HAP-1 (cell line): Measurements from ENCODE around the gene ARL14.

Source experiments
- DNase-seq, 2 experiments: peaks; one replicate each; pipeline ENCODE4 v3.0.0-alpha.2; 2016 to 2020; ENCODE audit warnings: low spot score in 2 of 2
- H3K27me3 ChIP-seq: fragments of 250-450 bp; sonication (Bioruptor Pico); 2 replicates; pipeline ENCODE4 v1.5.1; 2020; ENCODE audit warnings: low read depth, mild to moderate bottlenecking, moderate library complexity
- H3K36me3 ChIP-seq: fragments of 250-450 bp; sonication (Bioruptor Pico); replicated peaks from 2 replicates; pipeline ENCODE4 v1.5.1; 2020; ENCODE audit warnings: mild to moderate bottlenecking
- H3K4me1 ChIP-seq: fragments of 250-450 bp; sonication (Bioruptor Pico); 2 replicates; pipeline ENCODE4 v1.5.1; 2020; ENCODE audit warnings: mild to moderate bottlenecking
- H3K4me3 ChIP-seq: fragments of 250-450 bp; sonication (Bioruptor Pico); 2 replicates; pipeline ENCODE4 v1.5.1; 2020; ENCODE audit warnings: mild to moderate bottlenecking, moderate library complexity
- H3K9me3 ChIP-seq: fragments of 250-450 bp; sonication (Bioruptor Pico); 2 replicates; pipeline ENCODE4 v1.5.1; 2020; ENCODE audit warnings: mild to moderate bottlenecking, moderate library complexity
- in situ Hi-C: fragments of 300-500 bp; cut with MboI; formaldehyde crosslinking; loops from 3 replicates; pipeline ENCODE4 v1.14.3; 2020; ENCODE audit warnings: low sequenced_read_pairs, inconsistent platforms, mixed read lengths

The ARL14 gene

DNA sequence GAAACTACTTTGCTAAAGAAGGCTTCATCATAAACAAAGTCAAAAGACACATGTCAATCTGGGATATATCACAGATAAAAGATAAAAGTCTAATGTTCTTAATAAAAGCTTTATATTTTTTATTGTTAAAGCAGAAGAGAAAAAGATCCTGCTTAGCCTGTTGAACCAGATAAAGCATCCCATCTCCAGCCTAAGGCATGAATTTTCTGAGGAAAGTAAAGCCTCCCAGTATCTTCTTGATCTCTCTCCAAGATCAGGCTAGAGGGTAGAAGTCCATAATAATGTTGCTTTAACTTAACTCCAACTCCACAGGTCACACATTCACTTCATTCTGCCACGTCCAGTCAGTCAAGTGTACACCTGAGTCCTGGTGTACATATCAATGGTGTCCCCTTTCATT is 14.2 kb downstream of the ARL14 start:
- H3K4me1 ChIP-seq = no peaks in the 10 kb centered on the region
- no peaks in the 10 kb centered on the region for H3K27me3 ChIP-seq
- DNase-seq = no peak
- H3K36me3 ChIP-seq = no peaks in the 10 kb centered on the region
- in situ Hi-C loops = loop anchor here (10.0 kb wide), 1 partner anchor 244 kb away; no protein-coding TSS in a partner anchor
- H3K9me3 ChIP-seq = no peaks in the 10 kb centered on the region
- H3K4me3 ChIP-seq = no peak overlapping the region

DNA sequence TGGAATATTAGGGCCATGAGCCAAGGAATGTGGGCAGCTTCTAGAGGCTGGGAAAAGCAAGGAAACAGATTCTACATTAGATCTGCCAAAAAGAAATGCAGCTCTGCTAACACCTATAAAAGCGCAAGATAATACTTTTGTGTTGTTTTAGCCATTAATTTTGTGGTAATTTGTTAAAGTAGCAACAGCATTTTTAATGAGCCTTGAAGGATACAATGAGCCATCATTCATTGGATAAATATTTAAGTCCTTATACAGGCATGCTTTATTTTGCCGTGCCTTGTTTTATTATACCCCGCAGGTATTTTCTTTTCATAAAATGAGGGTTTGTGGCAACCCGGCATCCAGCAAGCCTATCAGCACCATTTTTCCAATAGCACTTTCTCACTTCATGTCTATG is 15.0 kb downstream of the ARL14 start:
- H3K9me3 ChIP-seq = no peaks in the 10 kb centered on the region
- no peaks in the 10 kb centered on the region for H3K36me3 ChIP-seq
- no peak for DNase-seq
- H3K4me3 ChIP-seq = no peak overlapping the region
- no peaks in the 10 kb centered on the region for H3K4me1 ChIP-seq
- in situ Hi-C loops = loop anchor here (10.0 kb wide), 1 partner anchor 243 kb away; no protein-coding TSS in a partner anchor
- no peaks in the 10 kb centered on the region for H3K27me3 ChIP-seq

DNA sequence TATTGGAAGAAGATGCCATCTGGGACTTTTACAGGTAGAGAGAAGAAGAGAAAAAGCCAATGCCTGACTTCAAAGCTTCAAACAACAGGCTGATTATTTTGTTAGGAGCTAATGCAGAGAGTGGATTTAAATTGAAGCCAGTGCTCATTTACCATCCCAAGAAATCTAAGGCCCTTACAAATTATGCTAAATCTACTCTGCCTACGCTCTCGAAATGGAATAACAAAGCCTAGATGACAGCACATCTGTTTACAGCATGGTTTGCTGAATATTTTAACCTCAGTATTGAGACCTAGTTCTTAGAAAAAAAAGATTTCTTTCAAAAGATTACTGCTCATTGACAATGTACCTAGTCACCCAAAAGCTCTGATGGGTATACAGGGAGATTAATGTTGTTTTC is 16.2 kb downstream of the ARL14 start:
- peak in 1 of 2 experiments; percentile 48 for DNase-seq
- in situ Hi-C loops = loop anchor here (10.0 kb wide), 1 partner anchor 242 kb away; no protein-coding TSS in a partner anchor
- no peaks in the 10 kb centered on the region for H3K36me3 ChIP-seq
- H3K27me3 ChIP-seq = no peaks in the 10 kb centered on the region
- no peaks in the 10 kb centered on the region for H3K9me3 ChIP-seq
- H3K4me3 ChIP-seq = no peak overlapping the region
- no peaks in the 10 kb centered on the region for H3K4me1 ChIP-seq

DNA sequence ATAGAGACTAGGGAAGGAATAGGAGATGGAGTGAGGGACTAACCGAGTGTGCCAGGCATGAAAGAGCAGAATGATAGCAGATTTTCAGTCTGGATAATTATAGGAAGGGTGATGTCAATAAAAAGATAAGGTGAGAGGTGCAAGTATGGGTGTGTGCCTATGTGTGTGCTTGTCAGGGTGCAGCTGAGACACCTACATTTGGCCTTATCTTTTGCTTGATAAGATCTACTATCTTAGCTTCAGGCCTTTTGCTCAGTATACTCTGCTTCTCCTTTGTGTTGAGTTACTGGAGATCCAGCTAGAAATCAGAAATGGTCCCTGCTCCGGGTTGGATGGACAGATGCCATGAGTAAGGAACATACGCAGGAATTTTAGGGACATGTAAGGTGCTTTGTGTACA is 17.4 kb downstream of the ARL14 start:
- no peaks in the 10 kb centered on the region for H3K9me3 ChIP-seq
- no peaks in the 10 kb centered on the region for H3K4me1 ChIP-seq
- no peaks in the 10 kb centered on the region for H3K27me3 ChIP-seq
- no peak overlapping the region for H3K4me3 ChIP-seq
- no peaks in the 10 kb centered on the region for H3K36me3 ChIP-seq
- DNase-seq = no peak
- in situ Hi-C loops = loop anchor here (10.0 kb wide), 1 partner anchor 240 kb away; no protein-coding TSS in a partner anchor

DNA sequence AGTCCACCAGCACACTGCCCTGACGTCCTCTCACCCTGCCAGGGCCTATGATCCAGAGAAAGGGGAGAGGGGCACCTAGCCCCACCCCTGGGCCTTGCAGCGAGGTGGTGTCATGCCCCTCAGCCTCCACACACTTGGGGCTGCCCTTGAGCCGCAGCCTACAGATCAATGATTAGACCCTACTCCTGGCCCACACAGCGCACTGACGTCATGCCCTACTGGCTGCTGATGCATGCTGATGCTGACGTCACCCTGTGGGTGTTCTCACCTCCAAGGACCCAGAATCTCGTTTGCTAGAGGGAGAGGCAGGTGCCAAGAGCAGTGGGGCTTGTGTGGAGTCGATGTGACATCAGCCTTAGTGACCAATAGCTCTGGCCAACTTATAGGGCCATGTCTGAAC is 18.0 kb downstream of the ARL14 start:
- DNase-seq = no peak
- in situ Hi-C loops = loop anchor here (10.0 kb wide), 1 partner anchor 240 kb away; no protein-coding TSS in a partner anchor
- no peaks in the 10 kb centered on the region for H3K4me1 ChIP-seq
- no peak overlapping the region for H3K4me3 ChIP-seq
- no peaks in the 10 kb centered on the region for H3K27me3 ChIP-seq
- H3K36me3 ChIP-seq = no peaks in the 10 kb centered on the region
- no peaks in the 10 kb centered on the region for H3K9me3 ChIP-seq

DNA sequence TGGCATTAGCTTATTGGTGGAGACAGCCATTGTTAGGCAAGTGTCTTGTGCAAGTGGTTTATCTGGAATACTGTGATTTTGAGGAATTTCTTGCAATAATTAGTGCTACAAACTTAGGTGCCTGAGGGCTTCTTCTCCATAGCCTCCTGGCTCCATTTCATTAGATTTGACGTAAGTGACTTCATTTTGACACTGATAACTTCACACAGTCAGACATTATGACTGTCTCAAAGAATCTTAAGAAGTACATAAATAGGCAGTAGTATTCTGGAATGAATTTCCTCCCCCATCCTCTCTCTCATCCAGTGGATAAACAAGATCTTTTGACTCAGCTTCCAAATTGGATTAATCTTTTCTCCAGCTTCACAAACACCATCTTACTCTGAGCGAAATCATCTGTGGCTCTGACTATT is 19.0 kb downstream of the ARL14 start:
- no peak for DNase-seq
- Histone ChIP-seq H3K4me3 (no peak overlapping the region), H3K4me1 (no peaks in the 10 kb centered on the region), H3K27me3 (no peaks in the 10 kb centered on the region), H3K9me3 (no peaks in the 10 kb centered on the region), H3K36me3 (no peaks in the 10 kb centered on the region)
- in situ Hi-C loops = loop anchor here (10.0 kb wide), 1 partner anchor 239 kb away; no protein-coding TSS in a partner anchor

DNA sequence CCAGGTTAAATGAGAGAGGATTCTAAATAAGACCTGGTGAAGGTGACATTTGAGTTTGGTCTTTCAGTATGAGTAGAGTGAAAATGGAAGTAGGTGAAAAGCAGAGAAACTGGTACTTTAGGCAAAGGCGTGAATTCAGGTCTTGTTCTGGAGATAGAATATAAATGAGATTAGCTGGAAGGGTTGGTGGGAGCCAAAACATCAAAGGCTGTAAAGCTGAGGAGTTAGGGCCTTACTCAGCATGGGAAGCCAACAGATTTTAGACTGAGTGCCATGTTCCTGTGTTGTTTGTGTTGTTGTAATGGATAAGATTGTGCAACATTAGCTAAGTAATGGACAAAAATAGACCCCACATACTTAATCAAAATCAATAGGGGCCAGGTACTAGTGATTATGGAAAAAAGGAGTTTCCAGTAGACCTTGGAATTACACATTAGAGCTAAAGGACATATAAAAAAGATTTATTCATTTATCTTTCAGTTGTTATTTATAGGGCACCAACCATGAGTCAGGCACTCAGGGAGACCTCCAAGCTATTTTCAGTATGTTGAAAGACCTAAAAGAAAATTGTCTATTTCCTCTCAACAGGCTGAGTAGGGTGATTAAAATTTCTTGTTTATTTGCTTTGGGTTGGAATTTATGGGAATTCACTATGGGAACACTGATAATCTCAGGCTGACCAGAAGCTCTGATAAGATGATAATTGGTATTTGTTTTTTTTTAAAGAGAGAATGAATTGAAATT is 20.8 kb downstream of the ARL14 start:
- H3K36me3 ChIP-seq = no peaks in the 10 kb centered on the region
- DNase-seq = no peak
- no peak overlapping the region for H3K4me3 ChIP-seq
- H3K4me1 ChIP-seq = no peaks in the 10 kb centered on the region
- H3K9me3 ChIP-seq = no peaks in the 10 kb centered on the region
- in situ Hi-C loops = loop anchor here (10.0 kb wide), 1 partner anchor 237 kb away; no protein-coding TSS in a partner anchor
- H3K27me3 ChIP-seq = no peaks in the 10 kb centered on the region

DNA sequence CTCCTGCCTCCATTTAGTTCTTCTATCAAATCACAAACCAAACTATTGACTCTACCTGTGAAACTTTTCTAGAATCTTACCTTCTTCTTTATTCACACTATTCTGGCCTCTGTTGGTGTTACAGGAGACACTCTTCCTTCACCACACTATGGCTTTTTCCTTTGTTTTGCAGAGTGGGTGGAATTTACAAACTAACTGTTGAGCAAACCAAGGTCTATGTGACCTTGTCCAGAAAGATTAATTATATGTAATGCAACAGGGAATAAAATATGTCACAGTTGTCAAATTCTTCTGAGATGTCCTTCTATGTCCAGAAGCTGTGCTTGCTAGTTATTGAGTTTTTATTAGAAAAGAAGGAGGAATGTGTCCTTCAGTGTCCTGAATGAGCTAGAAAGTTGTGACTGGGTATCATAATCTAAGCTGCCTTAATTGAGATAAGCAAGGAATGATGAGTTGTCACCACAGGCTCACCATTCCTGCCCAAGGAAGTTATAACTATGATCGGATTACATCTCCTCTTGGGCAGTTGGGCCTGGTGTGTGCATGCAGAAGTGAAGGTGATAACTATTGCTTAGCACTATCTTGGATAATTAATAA is 21.7 kb downstream of the ARL14 start:
- Histone ChIP-seq H3K27me3 (no peaks in the 10 kb centered on the region), H3K9me3 (no peaks in the 10 kb centered on the region), H3K36me3 (no peaks in the 10 kb centered on the region), H3K4me1 (no peaks in the 10 kb centered on the region), H3K4me3 (no peak overlapping the region)
- in situ Hi-C loops = loop anchor here (10.0 kb wide), 1 partner anchor 236 kb away; no protein-coding TSS in a partner anchor
- no peak for DNase-seq

DNA sequence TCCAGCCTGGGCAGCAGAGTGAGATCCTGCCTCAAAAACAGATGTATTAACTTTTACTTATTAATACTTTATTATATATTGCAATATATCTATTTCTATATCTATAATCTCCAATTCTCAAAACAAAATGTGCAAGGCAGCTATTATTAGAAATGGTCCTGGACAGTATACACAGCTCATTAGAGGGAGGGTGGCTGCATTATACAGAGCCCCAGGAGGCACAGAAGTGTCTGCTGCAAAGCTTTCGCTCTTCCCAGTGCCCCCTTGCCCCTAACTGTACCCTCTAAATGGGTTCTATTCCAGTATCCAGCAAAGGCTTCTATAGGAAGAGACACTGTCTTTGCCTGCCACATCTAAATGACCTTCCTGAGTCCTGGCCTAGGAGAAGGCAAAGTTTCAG is 24.5 kb downstream of the ARL14 start:
- no peaks in the 10 kb centered on the region for H3K4me1 ChIP-seq
- H3K4me3 ChIP-seq = no peak overlapping the region
- DNase-seq = no peak
- H3K27me3 ChIP-seq = no peaks in the 10 kb centered on the region
- H3K9me3 ChIP-seq = no peaks in the 10 kb centered on the region
- H3K36me3 ChIP-seq = no peaks in the 10 kb centered on the region
- in situ Hi-C loops = loop anchor here (25.0 kb wide), 1 partner anchor 711 kb away; no protein-coding TSS in a partner anchor

DNA sequence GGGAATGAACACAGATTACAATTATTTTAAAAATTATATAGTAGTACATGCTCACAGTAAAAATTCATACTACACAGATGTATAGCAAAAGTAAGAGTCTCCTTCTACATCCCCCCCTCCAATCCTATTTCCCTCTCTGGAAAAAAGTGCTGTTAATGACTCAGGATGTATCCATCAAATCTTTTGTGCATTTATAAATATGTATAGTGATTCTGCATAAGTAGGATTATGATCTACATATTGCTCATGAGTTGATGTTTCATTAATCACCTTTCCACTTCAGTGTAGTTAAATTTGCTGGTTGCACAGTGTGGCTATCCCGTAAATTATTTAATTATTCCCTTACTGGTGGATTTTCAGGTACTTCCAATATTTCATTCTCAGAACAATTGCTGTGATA is 25.3 kb downstream of the ARL14 start:
- Histone ChIP-seq H3K9me3 (no peaks in the 10 kb centered on the region), H3K4me1 (no peaks in the 10 kb centered on the region), H3K36me3 (no peaks in the 10 kb centered on the region), H3K4me3 (no peak overlapping the region), H3K27me3 (no peaks in the 10 kb centered on the region)
- in situ Hi-C loops = loop anchor here (25.0 kb wide), 1 partner anchor 710 kb away; no protein-coding TSS in a partner anchor
- no peak for DNase-seq

DNA sequence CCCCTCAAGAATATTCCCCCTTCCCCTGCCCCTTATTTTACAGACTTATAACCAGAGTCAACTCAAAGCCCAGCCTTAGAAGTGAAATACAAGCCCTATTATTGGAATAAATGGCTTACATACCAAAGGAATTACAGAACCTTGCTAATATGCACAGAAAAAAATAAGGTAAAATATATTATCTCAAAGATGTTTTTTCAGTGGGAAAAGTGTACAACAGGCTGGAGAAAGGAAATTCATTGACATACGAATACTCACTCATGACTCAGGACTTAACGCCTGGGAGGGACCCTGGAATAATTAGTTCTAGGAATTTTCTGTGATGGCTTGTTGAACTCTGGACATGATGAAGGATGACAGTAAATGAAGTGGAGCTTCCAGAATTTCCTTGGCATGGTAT is 27.0 kb downstream of the ARL14 start:
- Histone ChIP-seq H3K4me3 (no peak overlapping the region), H3K36me3 (no peaks in the 10 kb centered on the region), H3K9me3 (no peaks in the 10 kb centered on the region), H3K27me3 (no peaks in the 10 kb centered on the region), H3K4me1 (peaks cover 3% of the 10 kb centered on the region)
- no peak for DNase-seq
- in situ Hi-C loops = loop anchor here (25.0 kb wide), 1 partner anchor 708 kb away; no protein-coding TSS in a partner anchor

DNA sequence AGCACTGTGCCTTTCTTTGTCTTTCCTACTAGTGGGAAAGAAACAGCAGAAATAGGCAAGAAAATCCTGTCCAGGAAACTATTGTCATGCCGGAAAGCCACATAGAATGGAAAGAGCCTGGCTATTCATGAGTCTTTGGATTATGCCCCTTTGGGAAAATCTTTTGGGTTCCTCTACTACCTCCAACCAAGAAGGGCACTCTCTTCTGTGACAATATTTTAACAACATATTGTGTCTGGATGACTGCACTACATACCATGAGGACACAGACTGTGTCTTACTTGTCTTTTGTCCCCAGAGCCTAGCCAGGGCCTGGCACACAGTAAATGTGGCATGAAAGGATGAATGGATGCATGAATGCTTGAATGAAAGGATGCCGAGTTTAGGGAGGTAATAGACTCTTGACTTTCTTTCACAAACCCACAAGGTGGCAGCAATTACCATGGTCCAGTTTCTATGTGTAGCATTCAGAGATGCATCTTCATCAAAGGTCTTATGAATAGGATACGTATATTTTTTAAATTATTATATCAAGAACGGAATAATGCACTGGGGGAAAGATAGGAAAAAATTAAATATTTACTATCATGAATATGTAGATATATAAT is 30.3 kb downstream of the ARL14 start:
- DNase-seq = peak; percentile 41 to 61
- in situ Hi-C loops = loop anchor here (25.0 kb wide), 1 partner anchor 705 kb away; no protein-coding TSS in a partner anchor
- H3K9me3 ChIP-seq = no peaks in the 10 kb centered on the region
- H3K27me3 ChIP-seq = no peaks in the 10 kb centered on the region
- H3K4me1 ChIP-seq = peaks cover 5% of the 10 kb centered on the region
- H3K36me3 ChIP-seq = no peaks in the 10 kb centered on the region
- no peak overlapping the region for H3K4me3 ChIP-seq

DNA sequence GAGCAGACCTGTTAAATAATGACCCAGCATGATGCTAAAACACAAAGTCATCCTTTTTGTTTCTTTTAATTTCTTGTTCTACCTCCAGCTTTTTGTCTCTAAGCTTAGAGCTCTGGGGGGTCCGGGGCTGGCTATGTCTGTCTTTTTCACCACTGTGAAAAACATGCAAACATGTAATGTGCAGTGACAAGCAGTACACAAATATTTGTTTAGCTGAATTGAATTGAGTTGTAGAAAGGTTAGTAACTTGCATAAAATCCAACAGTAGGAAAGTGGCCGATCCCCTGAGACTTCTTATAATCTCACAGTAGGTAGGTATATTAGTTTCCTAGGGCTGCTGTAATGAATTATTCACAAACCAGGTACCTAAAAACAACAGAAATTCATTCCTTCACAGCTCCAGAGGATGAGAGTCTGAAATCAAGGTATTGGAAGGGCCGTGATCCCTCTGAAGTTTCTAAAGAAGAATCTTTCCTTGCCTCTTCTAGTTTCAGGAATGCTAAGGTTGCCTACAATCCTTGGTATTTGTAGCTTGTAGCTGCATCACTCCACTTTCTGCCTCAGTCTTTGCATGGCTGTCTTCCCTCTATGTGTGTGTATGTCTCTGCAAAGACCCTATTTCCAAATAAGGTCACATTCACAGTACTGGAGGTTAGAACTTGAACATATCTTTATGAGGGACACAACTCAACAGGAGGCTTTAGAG is 32.7 kb downstream of the ARL14 start:
- Histone ChIP-seq H3K4me1 (peaks cover 5% of the 10 kb centered on the region), H3K4me3 (no peak overlapping the region), H3K36me3 (no peaks in the 10 kb centered on the region), H3K9me3 (no peaks in the 10 kb centered on the region), H3K27me3 (no peaks in the 10 kb centered on the region)
- no peak for DNase-seq
- in situ Hi-C loops = loop anchor here (25.0 kb wide), 1 partner anchor 703 kb away; no protein-coding TSS in a partner anchor
